ENCODE data around the gene CARD9.
A peak's percentile ranks its signal among the peaks of the same experiment; 100 is the strongest.

The CARD9 gene

DNA sequence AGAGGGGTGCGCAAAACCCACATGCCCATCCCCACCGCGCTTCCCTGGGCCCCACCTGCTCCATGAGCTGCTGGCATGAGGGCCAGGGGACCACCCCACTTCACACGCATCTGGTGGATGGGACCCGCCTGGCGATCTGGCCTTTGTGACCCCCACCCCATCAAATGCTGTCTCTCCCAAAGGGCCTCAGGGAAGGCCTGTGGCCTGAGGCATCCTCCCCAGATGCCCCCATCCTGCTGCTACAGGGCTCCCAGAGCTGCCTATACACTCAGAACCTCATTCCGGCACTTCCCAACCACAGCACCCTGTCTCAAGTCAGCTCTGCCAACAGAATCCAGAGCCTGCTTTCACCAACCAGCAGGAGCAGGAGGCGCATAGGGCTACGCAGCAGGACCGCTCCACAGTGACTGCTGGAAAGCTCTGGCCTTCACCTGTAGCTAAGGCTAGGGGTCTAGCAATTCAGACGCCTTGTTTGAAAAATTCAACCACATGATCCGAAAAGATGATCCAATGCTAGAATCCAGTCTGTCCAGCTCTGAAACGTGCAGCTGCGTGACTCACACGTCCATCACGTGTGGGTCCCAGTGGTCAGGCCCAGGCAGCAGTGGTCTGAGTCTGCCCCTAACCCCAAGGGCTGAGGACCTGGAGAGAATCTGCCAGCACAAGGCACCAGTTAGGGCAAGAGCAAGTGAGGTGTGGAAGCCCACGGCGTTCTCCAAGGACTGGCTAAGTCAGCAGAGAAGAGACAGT, 27.9 kb upstream of the CARD9 start:
- no peak for DNase-seq

DNA sequence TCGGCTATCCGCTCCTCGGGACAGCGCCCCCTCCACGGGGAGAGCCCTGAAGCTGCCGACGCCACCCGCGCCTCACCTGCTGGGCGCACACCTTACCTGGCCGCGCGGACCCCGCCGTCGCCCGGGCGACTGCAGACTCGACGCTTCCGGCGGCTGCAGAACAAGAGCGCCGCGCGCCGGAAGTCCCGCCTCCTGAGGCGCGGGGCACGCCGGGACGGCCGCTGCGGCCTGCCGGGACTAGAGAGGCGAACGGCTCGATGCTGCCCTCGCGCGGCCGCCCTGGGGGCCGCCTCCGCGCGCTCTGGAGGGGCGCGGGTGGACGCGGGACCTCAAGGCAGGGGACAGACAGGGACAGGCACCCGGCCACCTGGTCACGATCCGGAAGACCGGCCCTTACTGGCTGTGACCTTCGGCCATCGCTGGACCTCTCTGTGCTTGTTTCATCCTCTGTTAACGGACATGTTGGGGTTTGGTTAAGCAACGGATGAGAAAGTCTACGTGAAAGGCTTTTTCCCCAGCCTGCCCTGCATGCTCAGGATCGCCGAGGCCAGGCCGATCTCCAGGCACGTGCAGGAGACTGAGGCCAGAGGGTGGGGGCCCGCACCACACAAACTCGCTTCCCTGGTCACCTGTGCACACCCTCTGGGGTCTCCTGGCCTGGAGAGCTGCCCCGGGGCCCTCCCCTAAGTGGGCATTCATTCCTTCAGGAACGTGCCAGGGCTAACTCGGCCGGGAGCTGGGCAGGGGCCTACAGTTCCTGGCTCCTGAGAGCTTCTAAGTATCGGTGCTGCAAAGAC, 26.8 kb upstream of the CARD9 start, which contains the start of gene SNAPC4:
TSS of gene SNAPC4 (minus strand) at position 133 of the 797 bp plus-strand sequence. CDS start 1,742 bp downstream, outside the sequence.
- DNase-seq = peak; percentile 92

DNA sequence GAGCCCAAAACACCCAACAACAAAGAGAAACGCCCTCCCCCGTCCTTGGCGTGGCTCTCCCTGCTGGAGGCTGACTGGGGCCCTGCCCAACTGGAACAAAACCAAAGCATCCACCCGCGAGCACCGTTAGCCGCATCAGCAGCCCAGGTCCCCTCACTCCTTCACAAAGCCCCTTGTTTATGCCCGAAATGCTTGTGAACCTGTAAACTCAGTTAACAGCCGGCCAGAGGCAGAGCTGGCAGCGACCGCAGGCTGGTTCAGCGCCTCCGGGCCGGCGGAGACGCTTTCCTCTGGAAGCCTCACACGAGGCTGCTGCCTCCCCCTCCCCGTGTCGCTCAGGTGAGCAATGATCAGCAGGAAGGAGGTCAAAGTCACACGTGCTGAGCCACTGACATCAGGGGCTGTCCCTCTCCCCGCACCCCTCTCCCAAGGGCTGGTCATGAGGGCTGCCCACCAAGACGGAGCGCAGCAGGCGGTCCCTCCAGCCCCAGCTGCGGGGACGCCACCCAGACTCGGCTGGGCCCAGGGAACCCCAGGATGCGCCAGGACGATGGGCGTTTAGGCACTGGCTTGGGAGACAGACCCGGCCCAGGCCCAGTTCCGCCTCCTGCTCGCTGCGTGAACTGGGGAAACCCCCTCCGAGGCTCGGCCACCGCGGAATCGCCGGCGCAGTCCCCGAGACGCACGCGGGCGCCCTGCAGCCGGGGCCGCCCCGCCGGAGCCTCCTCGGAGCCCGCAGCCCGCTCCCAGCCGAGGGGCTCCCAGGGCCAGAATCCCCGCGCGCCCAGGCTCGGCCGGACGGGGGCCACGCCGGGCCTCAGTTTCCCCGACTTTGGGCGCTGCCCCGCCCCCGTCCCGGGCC, 25.9 kb upstream of the CARD9 start:
- peak; percentile 73 for DNase-seq

DNA sequence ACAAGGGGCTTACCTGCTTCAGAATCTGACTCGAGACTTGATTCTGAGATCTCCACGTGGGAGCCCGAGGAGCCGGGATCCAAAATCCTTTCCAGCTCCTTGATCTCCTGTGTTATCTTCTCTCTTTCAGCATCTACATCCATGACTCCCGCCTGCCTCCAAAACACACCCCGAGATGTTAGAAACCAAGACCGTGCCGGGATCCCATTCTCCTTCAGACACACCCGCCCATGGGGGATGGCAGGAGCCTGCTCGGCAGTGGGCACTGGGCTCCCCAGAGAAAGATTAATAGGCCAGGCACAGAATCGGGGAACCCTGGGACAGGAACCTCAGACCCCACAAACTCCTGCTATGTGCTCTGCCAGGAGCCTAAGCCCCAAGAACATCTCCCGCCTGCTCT, 24.8 kb upstream of the CARD9 start:
- no peak for DNase-seq

DNA sequence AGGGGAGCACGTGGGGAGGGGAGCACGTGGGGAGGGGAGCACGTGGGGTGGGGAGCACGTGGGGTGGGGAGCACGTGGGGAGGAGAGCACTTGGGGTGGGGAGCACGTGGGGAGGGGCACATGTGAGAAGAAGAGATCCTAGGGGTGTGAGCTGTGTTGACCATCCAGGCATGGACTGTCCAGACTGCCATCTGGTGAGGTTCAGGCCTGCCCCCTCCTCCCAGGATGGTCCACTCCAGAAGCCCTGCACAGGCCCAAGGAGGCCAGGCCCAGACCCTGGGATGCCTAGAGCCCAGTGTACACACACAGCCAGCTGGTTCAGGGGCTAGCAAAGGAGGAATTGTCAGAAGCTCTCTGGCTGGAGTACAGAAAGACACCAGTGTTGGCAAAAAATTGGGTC, 24.2 kb upstream of the CARD9 start:
- DNase-seq = no peak

DNA sequence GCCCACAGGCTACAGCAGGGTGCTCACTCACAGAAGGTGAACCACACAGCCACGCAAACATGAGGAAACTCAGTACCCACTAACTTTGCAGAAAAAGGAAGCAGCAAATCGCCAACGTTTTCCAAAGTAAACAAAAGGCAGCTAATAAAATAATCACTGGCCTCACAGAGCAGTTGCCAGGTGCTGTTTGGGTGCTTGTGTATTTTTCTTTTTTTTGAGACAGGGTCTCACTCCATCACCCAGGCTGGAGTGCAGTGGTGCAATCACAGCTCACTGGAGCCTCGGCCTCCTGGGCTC, 22.7 kb upstream of the CARD9 start:
- no peak for DNase-seq

DNA sequence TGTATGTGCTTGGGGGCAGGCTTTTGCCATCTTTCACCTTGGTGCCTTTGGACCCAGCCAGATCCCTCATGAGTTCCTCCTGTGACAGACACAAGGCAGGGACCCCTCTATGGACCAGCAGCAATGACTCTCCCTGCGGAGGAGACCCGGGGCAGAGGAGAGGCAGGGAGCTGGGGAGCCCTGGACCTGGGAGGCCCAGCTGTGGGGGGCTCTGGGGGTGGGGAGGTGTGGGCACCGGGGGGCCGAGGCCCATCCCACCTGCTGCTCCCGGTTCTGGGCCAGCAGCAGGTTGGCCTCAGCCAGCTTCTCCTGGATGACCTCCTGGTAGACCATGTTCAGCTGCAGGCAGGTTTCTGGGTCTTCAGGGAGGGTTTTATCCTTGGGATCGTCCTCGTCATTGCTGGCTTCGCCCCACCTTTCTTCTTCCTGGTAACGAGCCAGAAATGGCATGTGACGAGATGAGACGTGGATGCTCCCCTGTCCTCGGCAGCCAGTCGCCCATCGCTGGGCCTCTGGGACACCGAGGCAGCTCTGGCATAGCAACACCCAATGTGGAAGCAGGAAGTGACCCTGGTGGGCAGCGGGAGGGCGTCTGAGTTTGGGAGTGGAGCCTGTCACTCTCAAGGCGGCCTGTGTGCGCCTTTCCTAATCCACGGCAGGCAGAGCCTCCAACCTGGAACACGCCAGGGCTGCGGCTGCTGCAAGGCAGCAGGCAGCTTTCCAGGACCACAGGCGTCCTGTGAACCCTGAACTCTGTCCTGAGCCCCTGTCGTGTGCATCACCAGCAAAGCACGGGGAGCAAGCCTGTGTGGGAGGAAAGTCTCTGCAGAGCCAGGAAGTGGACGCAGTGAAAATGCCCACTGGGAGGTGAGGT, 22.1 kb upstream of the CARD9 start:
- DNase-seq = no peak

DNA sequence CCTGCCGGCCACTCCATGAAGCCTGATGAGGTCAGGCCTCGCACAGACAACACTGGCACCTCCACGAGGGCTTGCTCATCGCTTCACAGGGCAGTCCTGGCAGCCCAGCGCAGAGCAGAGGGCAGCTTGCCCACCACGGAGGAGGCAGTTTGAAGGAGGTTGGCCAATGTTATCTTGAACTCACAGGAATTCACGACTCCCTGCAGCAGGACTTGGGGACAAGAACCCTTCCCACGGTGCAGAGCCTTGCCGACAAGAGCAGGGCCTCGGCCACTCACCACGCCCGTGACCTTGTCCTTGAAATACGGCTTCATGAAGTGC, 21.5 kb upstream of the CARD9 start:
- no peak for DNase-seq

DNA sequence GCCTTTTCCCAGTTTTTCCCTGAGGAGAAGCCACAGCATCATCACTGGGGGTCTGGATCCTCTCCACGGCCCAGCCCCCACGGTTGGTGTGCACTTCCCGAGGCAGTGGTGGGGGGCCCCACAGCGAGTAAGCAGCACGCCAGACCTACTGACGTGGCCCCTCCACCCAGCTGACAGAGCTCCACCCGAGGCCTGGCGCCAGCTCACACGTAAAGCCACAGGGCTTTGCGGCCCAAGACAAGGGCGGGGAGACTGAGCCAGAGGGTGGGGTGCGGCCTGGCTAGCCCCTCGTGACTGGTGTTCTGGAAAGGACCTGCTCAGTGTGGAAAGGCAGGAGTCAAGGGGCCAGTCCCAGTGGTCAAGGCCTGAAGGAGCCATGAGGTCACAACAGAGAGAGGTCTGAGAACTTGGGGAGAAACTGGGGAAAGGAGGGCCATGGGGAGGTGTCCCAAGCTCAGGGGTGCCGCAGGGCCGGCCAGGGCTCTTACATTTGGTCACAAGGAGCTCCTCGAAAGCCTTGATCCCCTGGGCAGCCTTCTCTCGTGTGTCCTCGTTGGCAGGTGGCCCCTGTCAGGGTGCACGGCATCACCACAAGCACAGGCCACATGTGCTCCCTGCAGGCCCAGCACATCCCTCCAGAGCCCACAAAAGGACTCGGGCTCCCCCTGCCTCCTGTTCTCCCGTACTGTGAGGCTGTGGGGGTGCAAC, 21.0 kb upstream of the CARD9 start:
- peak; percentile 46 for DNase-seq

DNA sequence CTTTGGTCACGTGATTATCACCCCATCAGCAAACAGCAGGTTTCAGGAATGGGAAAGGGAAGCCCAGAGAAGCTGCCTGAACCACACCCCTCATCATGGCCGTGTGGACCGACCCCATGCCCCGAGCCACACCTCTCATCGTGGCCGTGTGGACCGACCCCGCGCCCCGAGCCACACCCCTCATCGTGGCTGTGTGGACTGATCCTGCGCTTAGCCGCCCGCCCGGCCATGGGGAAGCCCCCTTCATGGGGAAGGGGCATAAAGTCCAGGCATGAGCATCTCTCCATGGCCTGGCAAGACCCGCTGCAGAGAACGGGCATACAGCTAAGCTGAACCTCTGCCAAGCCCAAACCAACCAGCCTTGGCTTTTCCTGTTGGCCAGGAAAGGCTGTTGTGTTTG, 20.1 kb upstream of the CARD9 start:
- no peak for DNase-seq

DNA sequence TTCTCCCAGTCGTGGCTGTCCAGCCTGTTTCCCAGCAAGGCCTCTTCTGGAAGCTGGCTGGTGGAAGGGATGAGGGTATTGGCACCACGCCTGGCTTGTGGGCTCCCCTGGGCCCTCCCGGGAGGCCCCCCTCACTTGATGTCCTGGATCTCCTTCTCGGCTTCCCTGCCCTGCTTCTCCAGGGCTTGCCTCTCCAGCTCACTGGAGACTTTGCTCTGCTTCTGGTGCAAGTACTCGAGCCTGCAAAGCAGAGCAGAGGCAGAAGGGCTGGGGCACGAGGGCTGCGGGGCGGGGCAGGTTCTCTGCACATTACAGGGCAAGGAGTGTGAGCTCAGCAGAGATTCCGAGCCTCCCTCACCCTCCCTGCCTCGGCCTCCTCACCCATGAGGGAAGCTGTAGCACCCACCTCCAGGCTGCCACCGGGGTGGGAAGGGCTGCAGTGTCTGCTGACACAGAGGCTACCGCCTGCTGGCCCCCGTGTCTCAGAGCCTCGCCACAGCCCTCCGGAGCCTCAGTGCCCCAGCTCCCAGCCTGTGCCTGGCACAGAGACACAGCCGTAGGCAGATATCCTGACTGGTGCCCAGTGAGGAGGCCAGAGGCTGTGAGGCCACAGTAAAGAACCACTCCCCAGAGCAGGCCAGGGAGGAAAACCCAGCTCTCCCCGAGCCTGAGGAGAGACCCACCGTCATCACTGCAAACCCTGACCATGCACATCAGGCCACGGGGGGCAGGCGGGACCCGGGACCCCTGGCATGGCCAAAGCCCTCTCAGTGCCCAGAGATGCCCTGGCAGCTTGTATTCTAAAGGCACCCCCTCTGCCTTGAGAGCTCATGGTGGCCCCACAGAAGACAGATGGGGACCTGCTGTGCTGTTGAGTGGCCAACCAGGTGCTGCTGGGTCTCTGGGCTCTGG, 19.3 kb upstream of the CARD9 start:
- no peak for DNase-seq

DNA sequence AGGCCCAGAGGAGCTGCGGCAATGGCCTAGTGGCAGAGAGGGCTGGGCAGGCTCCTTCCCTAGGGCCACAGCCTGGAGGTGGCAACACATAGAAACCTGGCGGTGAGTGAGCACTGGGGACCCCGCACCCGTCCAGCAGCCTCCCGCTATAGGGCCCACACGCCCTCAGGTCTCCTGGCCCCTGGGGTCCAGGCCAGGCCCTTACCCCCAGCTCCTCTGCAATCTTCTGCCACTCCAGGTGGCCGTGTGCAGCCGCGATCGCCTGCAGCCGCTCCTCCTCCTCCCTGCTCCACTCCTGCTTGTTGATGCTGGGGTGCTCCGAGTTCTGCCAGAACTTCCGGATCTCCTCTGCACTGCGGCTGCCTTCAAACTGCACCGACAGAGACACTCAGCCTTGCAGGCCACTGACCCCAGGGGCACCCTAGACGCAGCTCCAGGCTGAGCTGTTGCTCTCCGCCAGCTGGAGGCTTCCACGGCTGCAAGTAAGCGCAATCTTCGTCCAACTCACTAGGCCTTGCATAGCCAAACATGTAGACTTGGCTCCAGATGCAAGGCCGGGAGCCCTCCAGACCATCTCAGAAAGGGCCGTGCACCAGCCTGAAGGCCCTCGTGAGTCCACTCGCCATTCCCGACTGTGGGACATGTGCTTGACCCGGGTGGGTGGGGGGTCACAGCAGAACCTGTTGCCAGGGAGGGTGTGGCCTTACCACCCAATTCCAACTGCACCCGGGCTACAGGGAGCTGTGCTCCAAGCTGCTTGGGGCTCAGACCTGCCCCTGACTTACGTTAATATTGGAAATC, 18.5 kb upstream of the CARD9 start:
- no peak for DNase-seq

DNA sequence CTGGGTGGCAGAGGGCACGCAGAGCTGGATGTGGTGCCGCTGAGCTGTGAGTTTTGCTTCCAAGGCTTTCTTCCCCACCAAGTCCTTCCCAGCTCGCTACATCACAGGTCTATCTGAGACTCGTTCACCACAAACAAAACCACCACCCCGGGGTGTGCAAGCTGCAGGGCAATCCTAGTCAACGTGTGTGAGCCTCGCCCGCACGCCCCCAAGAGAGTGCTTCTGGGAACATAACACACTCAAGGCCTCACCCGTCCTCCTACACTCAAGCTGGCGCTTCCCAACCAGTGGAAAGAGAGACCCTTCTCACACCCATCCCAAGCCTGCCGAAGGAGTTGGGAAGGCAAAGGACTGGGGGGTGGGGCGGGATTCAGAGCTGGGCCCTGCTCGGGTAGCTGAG, 15.9 kb upstream of the CARD9 start:
- peak; percentile 80 for DNase-seq

DNA sequence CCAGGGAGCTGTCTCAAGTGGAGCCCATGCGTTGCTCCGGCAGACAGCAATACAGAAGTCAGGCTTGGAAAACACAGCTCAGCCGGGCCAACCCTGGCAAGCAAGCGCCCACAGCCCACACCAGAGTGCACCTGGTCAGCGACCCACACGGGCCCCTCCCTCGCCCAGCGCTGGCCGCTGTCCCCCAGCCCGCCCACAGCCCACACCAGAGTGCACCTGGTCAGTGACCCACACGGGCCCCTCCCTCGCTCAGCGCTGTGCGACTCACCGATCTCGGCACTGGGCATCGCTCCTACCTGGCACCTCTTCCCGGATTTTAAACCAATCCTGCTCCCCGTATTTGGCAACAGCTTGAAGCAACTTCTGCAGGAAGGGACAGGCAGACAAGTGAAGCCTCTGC, 13.7 kb upstream of the CARD9 start:
- no peak for DNase-seq

DNA sequence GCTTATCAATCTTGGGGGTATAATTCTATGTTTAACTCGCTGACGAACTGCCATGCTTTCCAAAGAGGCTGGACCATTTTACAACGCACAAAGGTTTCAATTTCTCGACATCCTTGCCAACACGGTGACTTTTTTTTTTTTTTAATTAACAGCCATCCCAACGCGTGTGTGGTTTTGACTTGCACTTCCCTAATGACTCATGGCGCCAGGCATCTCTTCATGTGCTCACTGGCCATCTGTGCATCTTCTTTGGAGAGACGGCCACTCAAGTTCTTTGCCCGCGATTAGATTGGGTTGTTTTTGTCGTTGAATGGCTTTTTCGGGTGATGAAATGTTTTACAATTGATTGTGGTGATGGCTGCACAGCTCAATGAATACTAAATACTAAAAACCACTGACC, 12.5 kb upstream of the CARD9 start:
- no peak for DNase-seq

DNA sequence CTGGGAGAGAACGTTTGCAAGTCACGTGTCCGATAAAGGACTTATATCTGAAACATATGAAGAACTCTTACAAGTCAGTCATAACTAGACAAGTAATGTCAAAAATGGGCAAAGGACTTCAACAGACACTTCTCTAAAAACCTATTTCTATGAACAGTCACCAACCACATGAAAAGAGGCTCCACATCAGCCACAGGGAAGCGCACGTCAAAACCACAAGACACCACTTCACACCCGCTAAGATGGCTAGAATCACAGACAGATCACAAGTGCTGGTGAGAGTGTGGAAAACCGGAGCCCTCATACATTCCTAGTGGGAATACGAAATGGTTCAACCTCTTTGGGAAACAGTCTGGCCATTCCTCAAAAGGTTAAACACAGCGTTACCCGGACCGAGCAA, 11.5 kb upstream of the CARD9 start:
- DNase-seq = no peak

DNA sequence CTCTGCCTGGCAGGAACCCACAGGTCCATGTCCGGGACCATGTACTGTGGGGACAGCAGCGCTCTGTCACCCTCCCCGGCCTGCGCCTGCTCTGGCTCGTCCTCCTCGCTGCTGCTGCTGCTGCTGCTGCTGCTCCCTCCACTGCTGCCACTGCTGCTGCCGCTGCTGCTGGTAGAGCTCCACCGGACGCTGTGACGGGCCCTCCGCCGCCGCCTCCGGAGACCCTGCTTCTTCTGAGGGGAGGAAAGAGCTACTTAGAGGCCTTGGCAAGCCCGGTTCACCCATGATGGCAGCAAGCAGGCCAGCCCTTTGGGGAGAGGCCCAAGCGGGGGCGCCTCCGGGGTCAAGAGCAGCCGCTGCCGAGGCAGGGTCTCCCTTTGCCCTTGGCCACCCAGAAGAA, 10.0 kb upstream of the CARD9 start:
- DNase-seq = no peak

DNA sequence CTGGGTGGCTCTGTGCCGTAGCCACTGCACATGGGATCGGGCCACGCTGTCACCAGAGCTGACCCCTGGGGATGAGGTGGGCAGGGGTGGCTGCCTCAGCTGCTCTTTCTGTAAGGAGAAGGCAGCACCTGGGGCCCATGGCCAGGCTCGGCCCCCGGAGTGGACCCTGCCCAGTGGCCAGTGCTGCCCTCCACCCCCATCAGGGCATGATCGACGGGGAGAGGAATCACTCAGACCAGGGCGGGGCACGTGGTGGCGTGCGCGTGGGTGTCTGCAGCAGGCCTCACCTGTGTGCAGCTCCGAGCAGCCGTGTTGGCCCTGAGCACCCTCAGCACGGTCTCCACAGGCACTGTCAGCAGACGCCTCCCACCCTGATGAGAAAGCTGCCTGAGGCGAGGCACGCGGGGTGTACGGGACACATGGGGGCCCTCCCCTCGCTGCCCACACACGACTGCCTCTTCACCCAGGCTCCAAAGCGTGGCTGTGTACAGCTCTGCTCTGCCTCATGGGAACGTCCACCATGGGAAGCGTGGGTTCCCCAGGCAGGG, 8.6 kb upstream of the CARD9 start:
- DNase-seq = no peak

DNA sequence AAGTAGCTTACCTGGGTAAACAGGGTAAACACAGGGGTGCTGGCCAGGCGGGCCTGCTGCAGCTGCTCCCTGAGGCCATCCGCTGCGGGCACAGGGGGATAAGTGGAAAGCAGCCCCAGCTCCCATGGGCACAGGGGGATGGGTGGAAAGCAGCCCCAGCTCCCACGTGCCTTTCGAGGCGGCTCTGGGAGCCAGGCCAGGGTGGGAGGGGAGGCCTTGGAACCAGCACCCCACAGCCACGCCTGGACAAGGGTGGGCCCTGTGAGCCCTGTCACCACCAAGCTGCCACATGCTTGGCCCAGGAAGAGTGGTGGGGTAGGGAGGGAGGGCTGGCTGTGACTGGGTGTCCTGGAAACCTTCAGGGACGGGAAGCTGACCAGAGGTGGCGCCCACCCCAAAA, 7.8 kb upstream of the CARD9 start:
- DNase-seq = no peak

DNA sequence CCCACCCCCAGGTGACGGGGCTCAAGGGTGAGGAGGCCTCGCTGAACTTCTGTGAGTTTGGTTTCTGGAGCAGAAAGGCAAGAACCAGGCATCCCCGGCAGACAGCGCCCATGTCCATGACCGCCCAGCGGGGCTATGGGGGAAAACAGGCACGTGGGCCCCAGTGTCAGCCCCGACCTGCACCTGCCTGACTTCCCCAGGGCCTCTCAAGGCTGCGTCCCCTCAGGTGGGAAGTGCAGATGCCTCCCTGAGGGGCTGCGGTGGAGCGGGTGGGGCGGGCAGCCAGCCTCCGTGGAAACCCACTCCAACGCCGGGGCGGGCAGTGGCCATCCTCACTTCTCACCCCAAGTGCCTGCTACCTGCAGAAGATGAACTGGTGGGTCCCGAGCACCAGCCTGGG, 6.9 kb upstream of the CARD9 start:
- no peak for DNase-seq
